ENCODE measurements around the gene CAPRIN2.
A peak's percentile ranks its signal among the peaks of the same experiment; 100 is the strongest.

The CAPRIN2 gene, protein sequence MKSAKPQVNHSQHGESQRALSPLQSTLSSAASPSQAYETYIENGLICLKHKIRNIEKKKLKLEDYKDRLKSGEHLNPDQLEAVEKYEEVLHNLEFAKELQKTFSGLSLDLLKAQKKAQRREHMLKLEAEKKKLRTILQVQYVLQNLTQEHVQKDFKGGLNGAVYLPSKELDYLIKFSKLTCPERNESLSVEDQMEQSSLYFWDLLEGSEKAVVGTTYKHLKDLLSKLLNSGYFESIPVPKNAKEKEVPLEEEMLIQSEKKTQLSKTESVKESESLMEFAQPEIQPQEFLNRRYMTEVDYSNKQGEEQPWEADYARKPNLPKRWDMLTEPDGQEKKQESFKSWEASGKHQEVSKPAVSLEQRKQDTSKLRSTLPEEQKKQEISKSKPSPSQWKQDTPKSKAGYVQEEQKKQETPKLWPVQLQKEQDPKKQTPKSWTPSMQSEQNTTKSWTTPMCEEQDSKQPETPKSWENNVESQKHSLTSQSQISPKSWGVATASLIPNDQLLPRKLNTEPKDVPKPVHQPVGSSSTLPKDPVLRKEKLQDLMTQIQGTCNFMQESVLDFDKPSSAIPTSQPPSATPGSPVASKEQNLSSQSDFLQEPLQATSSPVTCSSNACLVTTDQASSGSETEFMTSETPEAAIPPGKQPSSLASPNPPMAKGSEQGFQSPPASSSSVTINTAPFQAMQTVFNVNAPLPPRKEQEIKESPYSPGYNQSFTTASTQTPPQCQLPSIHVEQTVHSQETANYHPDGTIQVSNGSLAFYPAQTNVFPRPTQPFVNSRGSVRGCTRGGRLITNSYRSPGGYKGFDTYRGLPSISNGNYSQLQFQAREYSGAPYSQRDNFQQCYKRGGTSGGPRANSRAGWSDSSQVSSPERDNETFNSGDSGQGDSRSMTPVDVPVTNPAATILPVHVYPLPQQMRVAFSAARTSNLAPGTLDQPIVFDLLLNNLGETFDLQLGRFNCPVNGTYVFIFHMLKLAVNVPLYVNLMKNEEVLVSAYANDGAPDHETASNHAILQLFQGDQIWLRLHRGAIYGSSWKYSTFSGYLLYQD

GRCh38 chr12:30754750-30755394 is at the start of gene CAPRIN2:
Gene CAPRIN2, minus strand, starts transcription at chr12:30754951. Its CDS starts 1,431 bp downstream, at chr12:30753520.
- peak; percentile 91 to 94 for DNase-seq

GRCh38 chr12:30797689-30798088 is 42.9 kb upstream of the CAPRIN2 start:
- no peak for DNase-seq

DNA sequence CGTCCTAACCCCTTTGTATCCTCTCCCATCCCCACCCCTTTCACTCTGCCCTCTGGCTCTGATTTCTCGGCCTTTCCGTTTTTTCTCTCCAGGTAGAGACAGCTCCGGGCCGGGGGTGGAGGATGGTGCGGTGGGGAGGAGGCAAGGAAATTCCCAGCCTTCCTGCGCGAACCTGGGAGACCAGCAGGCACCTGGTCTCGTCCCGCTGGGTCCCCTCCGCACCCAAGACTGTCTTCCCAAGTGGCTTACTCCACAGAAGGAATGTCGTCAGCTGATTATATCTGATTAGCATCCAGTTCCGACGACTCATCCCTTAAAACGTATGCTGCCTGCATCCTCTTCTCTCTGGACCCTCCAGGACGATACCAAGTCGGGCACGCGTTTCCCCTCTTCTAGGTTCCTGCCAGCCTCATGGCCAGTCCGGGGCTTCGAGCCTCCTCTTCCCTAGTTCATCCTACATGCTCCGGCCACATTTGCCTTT is 42.2 kb upstream of the CAPRIN2 start:
- no peak for DNase-seq

GRCh38 chr12:30796313-30796780 is 41.6 kb upstream of the CAPRIN2 start:
- DNase-seq: peak in 1 of 2 donors; percentile 6

GRCh38 chr12:30795410-30796312 is 40.9 kb upstream of the CAPRIN2 start:
- DNase-seq: peak; percentile 40 to 63

DNA sequence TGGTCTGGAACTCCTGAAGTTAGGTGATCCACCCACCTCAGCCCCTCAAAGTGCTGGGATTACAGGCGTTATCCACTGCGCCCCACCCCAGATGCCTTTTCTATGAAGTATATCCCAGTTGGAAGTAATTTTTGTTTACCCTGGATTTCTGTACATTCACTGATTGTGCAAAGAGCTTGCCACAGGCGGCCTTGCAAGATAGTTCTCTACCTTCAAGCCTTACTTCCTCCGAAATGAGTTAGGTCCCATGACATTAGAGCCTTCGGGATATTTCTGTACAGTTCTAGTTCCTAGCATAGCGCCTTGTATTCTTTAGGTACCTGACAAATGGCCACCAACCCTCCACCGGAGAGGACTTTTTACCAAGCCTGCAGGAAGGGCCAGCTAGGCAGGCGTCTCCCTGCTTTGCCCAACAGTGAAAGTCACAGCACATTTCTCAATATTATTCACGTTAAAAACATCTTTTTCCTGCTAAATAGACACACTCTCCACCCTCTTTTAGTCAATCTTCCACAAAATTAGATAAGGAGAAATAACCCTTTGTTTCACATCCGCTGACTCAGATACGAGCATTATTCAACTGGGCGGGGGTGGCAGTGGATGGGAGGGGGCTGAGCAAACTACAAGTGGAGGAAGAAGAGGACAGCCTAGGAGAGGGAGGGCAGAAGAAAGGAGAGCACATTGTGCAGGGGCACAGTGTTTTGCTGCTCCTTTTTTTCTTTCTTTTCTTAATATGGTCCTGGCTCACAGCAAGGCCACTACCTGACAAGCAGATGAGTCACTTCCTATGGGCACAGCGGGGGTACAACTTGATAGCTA is 40.0 kb upstream of the CAPRIN2 start:
- peak in 1 of 2 donors; percentile 13 for DNase-seq

GRCh38 chr12:30794020-30794419 is 39.3 kb upstream of the CAPRIN2 start:
- no peak for DNase-seq

DNA sequence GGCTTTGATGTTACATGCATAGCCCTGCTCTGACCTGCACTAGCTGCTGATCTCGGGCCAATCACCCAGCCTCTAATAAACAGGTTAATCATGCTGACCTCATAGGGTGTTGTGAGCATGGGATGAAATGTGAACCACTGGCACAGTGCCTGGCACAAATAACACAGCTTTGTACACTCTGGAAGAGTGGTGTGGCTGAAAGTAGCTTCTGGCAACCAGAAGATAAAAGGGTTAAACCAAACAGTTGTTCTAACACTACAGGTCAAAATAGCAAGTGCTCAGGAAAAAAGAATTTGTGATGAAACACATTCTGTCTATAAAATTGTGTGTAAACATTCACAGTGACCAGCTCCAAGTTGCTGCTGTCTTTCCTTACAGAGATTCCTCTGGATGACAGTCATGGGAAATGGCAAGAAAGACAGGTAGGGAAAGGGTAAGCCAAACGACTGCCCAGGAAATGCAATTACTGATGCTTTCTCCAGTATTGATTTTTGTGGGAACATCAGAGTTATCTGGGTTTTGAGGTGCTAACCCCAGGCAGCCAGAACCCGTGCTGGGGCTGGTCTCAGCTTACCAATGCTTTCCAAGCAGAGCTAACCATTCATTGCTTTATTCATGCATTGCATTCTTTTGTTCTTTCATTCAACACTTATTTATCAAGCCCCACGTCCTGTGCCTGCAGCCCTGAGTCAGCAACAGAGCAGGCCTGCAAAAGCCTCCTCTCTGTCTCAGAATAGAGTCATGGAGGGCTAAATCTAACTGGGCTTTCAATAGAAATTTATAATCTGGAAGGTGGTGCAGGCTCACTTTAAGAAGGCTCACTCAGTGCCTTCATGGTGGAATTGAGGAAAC is 38.1 kb upstream of the CAPRIN2 start:
- DNase-seq: no peak

DNA sequence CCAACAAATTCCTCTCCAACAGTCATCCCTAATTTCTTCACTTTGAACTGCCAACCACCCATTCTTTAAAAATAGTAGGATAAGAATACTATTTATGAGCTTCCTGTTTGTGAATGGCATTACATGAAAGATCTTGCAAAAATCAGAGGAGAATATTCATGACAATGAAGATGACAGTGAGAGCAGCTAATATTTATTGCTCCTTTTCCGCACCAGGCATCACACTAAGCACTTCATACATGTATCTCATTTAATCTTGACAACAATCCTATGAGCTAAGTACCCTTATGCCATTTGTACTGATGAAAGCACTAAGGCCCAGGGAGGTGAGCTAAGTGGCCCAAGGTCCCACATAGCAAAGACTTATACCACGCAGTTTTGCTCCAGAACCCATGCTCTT is 37.3 kb upstream of the CAPRIN2 start:
- no peak for DNase-seq

DNA sequence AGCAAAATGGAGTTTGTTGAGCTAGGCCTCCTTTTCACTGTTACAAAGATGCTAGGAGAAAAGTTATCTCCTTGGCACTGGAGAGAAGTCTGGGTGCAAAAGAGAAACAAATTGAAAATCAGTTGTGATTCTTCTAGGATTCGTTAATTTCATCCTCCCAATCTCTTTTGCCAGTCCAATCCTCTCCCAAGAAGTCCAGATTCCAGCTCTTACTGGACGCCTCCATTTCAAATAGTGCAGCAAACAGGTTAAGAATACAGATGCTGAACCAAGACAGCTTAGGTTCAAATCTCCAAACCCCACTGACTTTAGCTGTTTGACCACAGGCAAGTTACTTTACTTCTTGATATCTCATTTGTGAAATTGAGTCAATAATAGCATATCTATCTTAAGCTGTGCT is 34.0 kb upstream of the CAPRIN2 start:
- DNase-seq: no peak

- DNase-seq: no peak
Observed at GRCh38 chr12:30785630-30786029, 30.9 kb upstream of the CAPRIN2 start.

DNA sequence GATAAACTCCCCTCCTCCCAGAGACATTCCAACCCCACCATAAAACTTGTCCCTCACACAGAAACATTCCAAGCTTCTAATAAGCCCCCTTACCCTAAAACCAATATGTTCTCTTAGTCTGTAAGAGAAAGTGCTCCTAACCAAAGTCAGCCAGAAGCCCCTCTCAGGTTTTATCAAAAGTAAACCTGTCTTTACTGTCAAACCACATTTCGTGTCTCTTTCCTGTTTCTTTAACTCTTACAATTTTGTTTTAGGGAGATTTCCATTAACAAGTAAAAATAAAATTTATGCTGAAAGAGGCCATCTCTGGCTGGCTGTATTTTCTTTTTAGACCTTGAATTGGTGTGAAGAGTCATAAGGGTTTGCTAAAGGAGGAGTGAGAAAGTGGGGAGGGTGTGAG is 29.8 kb upstream of the CAPRIN2 start:
- DNase-seq: no peak

DNA sequence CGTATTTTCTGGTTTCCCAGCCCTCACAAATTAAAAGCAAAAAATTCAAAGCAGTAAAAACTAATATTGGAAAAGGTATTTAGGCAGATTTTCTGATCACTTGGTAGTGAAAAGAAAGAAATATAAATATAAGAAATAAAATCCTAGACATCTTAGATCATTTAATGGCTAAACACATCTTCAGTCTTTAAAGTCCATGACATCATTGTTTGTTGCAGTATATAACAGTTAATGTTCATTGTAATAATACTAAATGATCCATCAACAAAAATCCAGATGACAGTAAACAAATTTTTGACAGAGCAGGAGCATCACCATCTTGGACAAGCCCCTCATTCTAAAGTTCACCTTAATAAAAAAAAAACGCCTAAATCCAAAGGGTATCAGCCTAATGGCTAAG is 29.2 kb upstream of the CAPRIN2 start:
- DNase-seq: no peak

GRCh38 chr12:30782316-30783173 is 27.8 kb upstream of the CAPRIN2 start:
- DNase-seq: no peak

GRCh38 chr12:30779578-30779977 is 24.8 kb upstream of the CAPRIN2 start:
- DNase-seq: no peak

DNA sequence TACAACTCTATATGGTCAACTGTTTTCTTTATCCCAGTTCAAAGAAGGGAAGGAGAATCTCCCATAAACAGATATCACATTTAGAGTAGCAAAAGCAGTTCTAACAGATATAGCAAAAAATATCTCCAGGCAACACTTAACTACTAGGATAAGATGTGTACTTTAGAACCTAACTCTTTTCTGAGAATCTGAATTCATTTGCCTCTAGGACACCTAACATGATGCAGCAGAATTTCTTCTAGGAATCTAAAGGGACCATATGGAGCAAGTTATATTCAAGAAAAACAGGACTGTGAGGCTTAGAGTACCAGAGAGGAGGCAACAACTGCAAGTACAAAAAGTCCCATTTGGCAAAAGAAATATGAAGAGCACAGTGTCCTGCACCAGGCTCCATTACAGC is 24.4 kb upstream of the CAPRIN2 start:
- no peak for DNase-seq

DNA sequence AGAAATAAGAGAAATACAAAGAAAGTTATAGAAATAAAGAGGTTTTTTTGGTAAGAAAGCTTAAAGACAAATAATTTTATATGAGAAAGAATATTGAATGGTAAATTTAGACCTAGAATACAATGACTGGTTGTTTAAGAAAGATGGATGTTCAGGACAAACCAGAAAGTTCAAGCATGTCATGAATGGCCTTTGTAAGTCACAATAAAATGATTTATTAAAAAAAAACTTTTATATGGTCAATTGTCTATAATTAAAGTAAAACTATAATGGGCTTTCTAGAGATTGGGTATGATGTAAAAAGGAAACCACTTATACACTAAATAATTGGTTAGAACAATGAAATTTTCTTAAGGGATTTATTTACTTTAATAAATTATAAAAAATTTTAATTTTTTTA is 19.8 kb upstream of the CAPRIN2 start:
- no peak for DNase-seq

- no peak for DNase-seq
Observed at GRCh38 chr12:30769802-30770201, 15.1 kb upstream of the CAPRIN2 start.

GRCh38 chr12:30764251-30764650 is 9.5 kb upstream of the CAPRIN2 start:
- DNase-seq: no peak
